Natural killer cell treated with Interleukin-12 subunit alpha and Interleukin-12 subunit beta and Interleukin-15 and Interleukin-18, amount 100 ng/mL, for 72 hours (primary cell): ENCODE data around the gene TSC2. TPM values are rescaled to one million over a fixed set of nuclear protein-coding genes. Genes with fewer than 3 reads are reported as not detected.
"Not testable (repeated sequence)": the region's sequence is repeated elsewhere in the genome, so short reads cannot be mapped to it uniquely, and the experiment has no call there.

ENCODE experiments used
- ATAC-seq, 2 donors: fragments of 150-1000 bp; cut with Tn5 transposase in 1 of 2; sonication (Bioruptor Pico), chemical (Tn5 transposase) in 1 of 2; 2 replicates each; pipeline ENCODE4 v1.10.0; 2021
- DNase-seq: peaks from one replicate; pipeline ENCODE4 v3.0.0; 2022; ENCODE audit warnings: low spot score
- H3K27ac Mint-ChIP-seq, 2 donors: 1 replicate in 1 of 2; 2 replicates in 1 of 2; pipeline ENCODE4 v1.8.0; 2022; ENCODE audit warnings: mixed read lengths in 2 of 2, mild to moderate bottlenecking in 1 of 2, moderate library complexity in 1 of 2
- H3K27me3 Mint-ChIP-seq, 2 donors: 1 replicate in 1 of 2; 2 replicates in 1 of 2; pipeline ENCODE4 v1.8.0; 2022; ENCODE audit warnings: mixed read lengths in 2 of 2
- H3K36me3 Mint-ChIP-seq: one replicate; pipeline ENCODE4 v1.8.0; 2022; ENCODE audit warnings: mixed read lengths
- H3K4me1 Mint-ChIP-seq, 2 donors: 1 replicate in 1 of 2; 2 replicates in 1 of 2; pipeline ENCODE4 v1.8.0; 2022; ENCODE audit warnings: low read depth in 2 of 2, mixed read lengths in 2 of 2, mild to moderate bottlenecking in 1 of 2
- H3K4me3 Mint-ChIP-seq: one replicate; pipeline ENCODE4 v1.8.0; 2022; ENCODE audit warnings: mixed read lengths
- H3K9me3 Mint-ChIP-seq: 2 replicates; pipeline ENCODE4 v1.8.0; 2022; ENCODE audit warnings: mixed read lengths
- total RNA-seq, 2 donors: library from RNA; stranded (reverse); gene quantifications; one replicate each; pipeline ENCODE4 v1.2.3, GENCODE V29; 2022

TSC2 gene
- total RNA-seq, 2 donors from 2014 or later: 106 to 155 TPM

GRCh38 chr16:2031081-2031577, 16.7 kb upstream of the TSC2 start:
- ATAC-seq (no peak), DNase-seq (no peak)
- Mint-ChIP-seq H3K4me3 (no peak overlapping the region), H3K27me3 (no peaks in the 10 kb centered on the region), H3K36me3 (no peaks in the 10 kb centered on the region), H3K9me3 (no peaks in the 10 kb centered on the region), H3K4me1 (peaks cover 0 to 3% of the 10 kb centered on the region in 2 donors), H3K27ac (no peak overlapping the region)

GRCh38 chr16:2032285-2033056, 15.3 kb upstream of the TSC2 start:
- ATAC-seq (peak; percentile 5 to 65), DNase-seq (no peak)
- no peaks in the 10 kb centered on the region for H3K36me3 Mint-ChIP-seq
- peaks cover 0 to 3% of the 10 kb centered on the region in 2 donors for H3K4me1 Mint-ChIP-seq
- H3K27me3 Mint-ChIP-seq: no peaks in the 10 kb centered on the region
- H3K27ac Mint-ChIP-seq: no peak overlapping the region
- no peaks in the 10 kb centered on the region for H3K9me3 Mint-ChIP-seq
- H3K4me3 Mint-ChIP-seq: no peak overlapping the region

GRCh38 chr16:2033057-2033908, 14.5 kb upstream of the TSC2 start:
- Mint-ChIP-seq H3K4me3 (no peak overlapping the region), H3K4me1 (peaks cover 0 to 3% of the 10 kb centered on the region in 2 donors), H3K27ac (no peak overlapping the region), H3K36me3 (no peaks in the 10 kb centered on the region), H3K9me3 (no peaks in the 10 kb centered on the region), H3K27me3 (no peaks in the 10 kb centered on the region)
- DNase-seq (no peak), ATAC-seq (peak in 1 of 2 donors; percentile 8)

GRCh38 chr16:2033909-2034695, 13.7 kb upstream of the TSC2 start:
- not testable (repeated sequence) for H3K27me3 Mint-ChIP-seq, H3K27ac Mint-ChIP-seq, H3K4me3 Mint-ChIP-seq, H3K36me3 Mint-ChIP-seq, ATAC-seq, DNase-seq, H3K9me3 Mint-ChIP-seq, H3K4me1 Mint-ChIP-seq

GRCh38 chr16:2034696-2035430, 12.9 kb upstream of the TSC2 start:
- ATAC-seq (no peak), DNase-seq (no peak)
- Mint-ChIP-seq H3K9me3 (no peaks in the 10 kb centered on the region), H3K4me3 (no peak overlapping the region), H3K36me3 (no peaks in the 10 kb centered on the region), H3K4me1 (peaks cover 0 to 3% of the 10 kb centered on the region in 2 donors), H3K27me3 (no peaks in the 10 kb centered on the region), H3K27ac (no peak overlapping the region)

GRCh38 chr16:2035431-2036199, 12.2 kb upstream of the TSC2 start:
- ATAC-seq: no peak
- Mint-ChIP-seq H3K4me1 (peaks cover 0 to 3% of the 10 kb centered on the region in 2 donors), H3K36me3 (no peaks in the 10 kb centered on the region), H3K27me3 (no peaks in the 10 kb centered on the region), H3K27ac (no peak overlapping the region), H3K4me3 (no peak overlapping the region), H3K9me3 (no peaks in the 10 kb centered on the region)
- DNase-seq: no peak

- no peaks in the 10 kb centered on the region for H3K27me3 Mint-ChIP-seq
- no peaks in the 10 kb centered on the region for H3K36me3 Mint-ChIP-seq
- H3K9me3 Mint-ChIP-seq: no peaks in the 10 kb centered on the region
- no peak overlapping the region for H3K27ac Mint-ChIP-seq
- DNase-seq (no peak), ATAC-seq (no peak)
- H3K4me1 Mint-ChIP-seq: peaks cover 0 to 3% of the 10 kb centered on the region in 2 donors
- H3K4me3 Mint-ChIP-seq: no peak overlapping the region
Measured at GRCh38 chr16:2036200-2036966, 11.4 kb upstream of the TSC2 start.

- ATAC-seq (no peak), DNase-seq (no peak)
- Mint-ChIP-seq H3K4me3 (no peak overlapping the region), H3K27me3 (no peaks in the 10 kb centered on the region), H3K36me3 (no peaks in the 10 kb centered on the region), H3K4me1 (peaks cover 0 to 3% of the 10 kb centered on the region in 2 donors), H3K27ac (no peak overlapping the region), H3K9me3 (no peaks in the 10 kb centered on the region)
Measured at GRCh38 chr16:2037115-2037514, 10.7 kb upstream of the TSC2 start.

- ATAC-seq (no peak), DNase-seq (no peak)
- no peaks in the 10 kb centered on the region for H3K9me3 Mint-ChIP-seq
- no peaks in the 10 kb centered on the region for H3K36me3 Mint-ChIP-seq
- H3K27me3 Mint-ChIP-seq: no peaks in the 10 kb centered on the region
- H3K27ac Mint-ChIP-seq: no peak overlapping the region
- H3K4me1 Mint-ChIP-seq: no peaks in the 10 kb centered on the region
- H3K4me3 Mint-ChIP-seq: no peak overlapping the region
Measured at GRCh38 chr16:2037647-2038381, 10.0 kb upstream of the TSC2 start.

GRCh38 chr16:2038382-2039231, 9.2 kb upstream of the TSC2 start:
- Mint-ChIP-seq H3K27ac (no peak overlapping the region), H3K36me3 (no peaks in the 10 kb centered on the region), H3K9me3 (no peaks in the 10 kb centered on the region), H3K4me3 (no peak overlapping the region), H3K27me3 (no peaks in the 10 kb centered on the region), H3K4me1 (no peaks in the 10 kb centered on the region)
- ATAC-seq (no peak), DNase-seq (no peak)
